Esophagus squamous epithelium (tissue), 4 donors: Measurements from ENCODE around the gene PCDHGC4.

ENCODE experiments used
- CTCF ChIP-seq, 6 experiments: fragments of 450-650 bp in 4 of 6; fragments of 200-600 bp in 2 of 6; sonication (generic) in 2 of 6; IDR thresholded peaks; one replicate each; pipeline ENCODE4 v1.5.1; 2016 to 2019; ENCODE audit warnings: antibody characterized with exemption in 6 of 6, mild to moderate bottlenecking in 4 of 6, moderate library complexity in 4 of 6
- POLR2A ChIP-seq, 4 donors: fragments of 450-650 bp; IDR thresholded peaks; one replicate each; pipeline ENCODE4 v1.6.1; 2017; ENCODE audit warnings: antibody characterized with exemption in 4 of 4, mild to moderate bottlenecking in 4 of 4, moderate library complexity in 3 of 4

GRCh38 chr5:141529873-141530272 is 45.0 kb downstream of the PCDHGC4 start:
- TF ChIP-seq POLR2A (IDR thresholded peaks at IDR 0.05), result no peak
- no peak for TF ChIP-seq CTCF (IDR thresholded peaks at IDR 0.05)
